HEK293 (cell line): ENCODE measurements around the gene ISM1.

Experiments
- CTCF ChIA-PET: fragments of 350-600 bp; formaldehyde crosslinking; extraction: SDS; loops from one replicate; lab custom pipeline; 2021; ENCODE audit warnings: antibody characterized with exemption; lab: Yijun Ruan, JAX
- POLR2A ChIA-PET: fragments of 300-600 bp; formaldehyde crosslinking; extraction: SDS; loops from one replicate; lab custom pipeline; 2020; ENCODE audit warnings: antibody characterized with exemption, inconsistent platforms; lab: Yijun Ruan, JAX
- H3K27ac ChIP-seq: fragments of 200-500 bp; sonication (Bioruptor generic); 2 replicates; pipeline ENCODE4 v1.5.1; 2014; ENCODE audit warnings: low read depth, low read length, control low read depth, inconsistent platforms; ENCODE audit errors: extremely low read depth
- H3K36me3 ChIP-seq, 2 experiments: fragments of 200-500 bp in 1 of 2; sonication (Bioruptor generic) in 1 of 2; 1 replicate in 1 of 2; 2 replicates in 1 of 2; pipeline ENCODE4 v1.5.1; 2014 to 2017; ENCODE audit warnings: inconsistent platforms in 2 of 2, low read length in 2 of 2; ENCODE audit not compliant: control insufficient read depth in 2 of 2, insufficient read depth in 1 of 2
- H3K4me1 ChIP-seq: fragments of 200-500 bp; sonication (Bioruptor generic); 2 replicates; pipeline ENCODE4 v1.5.1; 2014; ENCODE audit warnings: mild to moderate bottlenecking, low read length, inconsistent platforms; ENCODE audit not compliant: control insufficient read depth, insufficient read depth
- H3K4me3 ChIP-seq: 2 replicates; pipeline ENCODE4 v1.5.1; 2011; ENCODE audit warnings: low read depth, mild to moderate bottlenecking, control low read depth, low read length, moderate library complexity
- H3K9me3 ChIP-seq: fragments of 200-500 bp; sonication (Bioruptor generic); 2 replicates; pipeline ENCODE4 v1.5.1; 2014; ENCODE audit warnings: low read depth, low read length, inconsistent platforms; ENCODE audit not compliant: control insufficient read depth, insufficient read depth
- KLF8 ChIP-seq: fragments of 450-650 bp; formaldehyde crosslinking; IDR thresholded peaks from 2 replicates; pipeline ENCODE4 v1.5.1; 2016; ENCODE audit warnings: missing biosample characterization, missing genetic modification characterization
- KLF9 ChIP-seq: fragments of 450-650 bp; formaldehyde crosslinking; IDR thresholded peaks from 2 replicates; pipeline ENCODE4 v1.5.1; 2016; ENCODE audit warnings: missing biosample characterization, missing genetic modification characterization, low read depth
- MYNN ChIP-seq: fragments of 450-650 bp; formaldehyde crosslinking; IDR thresholded peaks from 2 replicates; pipeline ENCODE4 v1.5.1; 2016; ENCODE audit warnings: missing biosample characterization, missing genetic modification characterization, borderline replicate concordance
- OVOL3 ChIP-seq: fragments of 450-650 bp; formaldehyde crosslinking; IDR thresholded peaks from 2 replicates; pipeline ENCODE4 v1.5.1; 2016; ENCODE audit warnings: missing biosample characterization, missing genetic modification characterization
- YY1 ChIP-seq: fragments of 450-650 bp; formaldehyde crosslinking; IDR thresholded peaks from 2 replicates; pipeline ENCODE4 v1.5.1; 2018; ENCODE audit warnings: missing biosample characterization, missing genetic modification characterization
- ZNF10 ChIP-seq: fragments of 450-650 bp; formaldehyde crosslinking; IDR thresholded peaks from 2 replicates; pipeline ENCODE4 v1.5.1; 2017; ENCODE audit warnings: missing biosample characterization, missing genetic modification characterization
- ZNF174 ChIP-seq: fragments of 450-650 bp; formaldehyde crosslinking; IDR thresholded peaks from 2 replicates; pipeline ENCODE4 v1.5.0; 2017; ENCODE audit warnings: missing biosample characterization, mild to moderate bottlenecking, missing genetic modification characterization
- ZNF324 ChIP-seq: fragments of 450-650 bp; formaldehyde crosslinking; IDR thresholded peaks from 2 replicates; pipeline ENCODE4 v1.5.1; 2016; ENCODE audit warnings: missing biosample characterization, missing genetic modification characterization
- ZNF391 ChIP-seq: fragments of 450-650 bp; formaldehyde crosslinking; IDR thresholded peaks from 2 replicates; pipeline ENCODE4 v1.5.1; 2016; ENCODE audit warnings: low read depth, missing biosample characterization, missing genetic modification characterization, borderline replicate concordance
- ZNF404 ChIP-seq: fragments of 450-650 bp; formaldehyde crosslinking; IDR thresholded peaks from 2 replicates; pipeline ENCODE4 v1.5.1; 2017; ENCODE audit warnings: missing biosample characterization, missing genetic modification characterization
- ZNF510 ChIP-seq: fragments of 450-650 bp; formaldehyde crosslinking; IDR thresholded peaks from 2 replicates; pipeline ENCODE4 v1.5.1; 2018; ENCODE audit warnings: mild to moderate bottlenecking, missing genetic modification characterization, missing biosample characterization; ENCODE audit not compliant: insufficient replicate concordance
- ZNF558 ChIP-seq: fragments of 450-650 bp; formaldehyde crosslinking; IDR thresholded peaks from 2 replicates; pipeline ENCODE4 v1.5.1; 2016; ENCODE audit warnings: missing biosample characterization, missing genetic modification characterization
- ZNF600 ChIP-seq: fragments of 450-650 bp; formaldehyde crosslinking; IDR thresholded peaks from 2 replicates; pipeline ENCODE4 v1.5.1; 2016; ENCODE audit warnings: missing biosample characterization, missing genetic modification characterization
- ZNF626 ChIP-seq: fragments of 450-650 bp; sonication (Bioruptor Pico); formaldehyde crosslinking; IDR thresholded peaks from 2 replicates; pipeline ENCODE4 v1.5.1; 2018; ENCODE audit warnings: missing biosample characterization, missing genetic modification characterization, inconsistent platforms
- ZNF670 ChIP-seq: fragments of 450-650 bp; formaldehyde crosslinking; IDR thresholded peaks from 2 replicates; pipeline ENCODE4 v1.5.1; 2016; ENCODE audit warnings: missing biosample characterization, missing genetic modification characterization, low read depth
- ZNF777 ChIP-seq: fragments of 450-650 bp; formaldehyde crosslinking; IDR thresholded peaks from 2 replicates; pipeline ENCODE4 v1.5.1; 2017; ENCODE audit warnings: missing biosample characterization, missing genetic modification characterization, borderline replicate concordance
- ZNF785 ChIP-seq: fragments of 450-650 bp; formaldehyde crosslinking; IDR thresholded peaks from 2 replicates; pipeline ENCODE4 v1.5.1; 2016; ENCODE audit warnings: missing biosample characterization, missing genetic modification characterization
- ZSCAN16 ChIP-seq: fragments of 450-650 bp; formaldehyde crosslinking; IDR thresholded peaks from 2 replicates; pipeline ENCODE4 v1.5.1; 2016; ENCODE audit warnings: missing biosample characterization, missing genetic modification characterization
- ZXDB ChIP-seq: fragments of 450-650 bp; formaldehyde crosslinking; IDR thresholded peaks from 2 replicates; pipeline ENCODE4 v1.5.1; 2016; ENCODE audit warnings: missing biosample characterization, missing genetic modification characterization
- TF ChIP-seq, protein P1 (sequence below): sonication (generic); formaldehyde crosslinking; IDR thresholded peaks from 2 replicates; pipeline ENCODE4 v1.8.1; 2022; ENCODE audit warnings: mild to moderate bottlenecking, moderate library complexity, missing genetic modification reagents
- TF ChIP-seq, protein P2 (sequence below): fragments of 450-650 bp; formaldehyde crosslinking; conservative IDR thresholded peaks from 2 replicates; pipeline ENCODE4 v1.5.1; 2016; ENCODE audit warnings: low read depth, missing biosample characterization, missing genetic modification characterization
- TF ChIP-seq, protein P3 (sequence below): fragments of 450-650 bp; formaldehyde crosslinking; IDR thresholded peaks from 2 replicates; pipeline ENCODE4 v1.5.1; 2016; ENCODE audit warnings: missing biosample characterization, missing genetic modification characterization, borderline replicate concordance
- TF ChIP-seq, protein P4 (sequence below): fragments of 450-650 bp; formaldehyde crosslinking; IDR thresholded peaks from 2 replicates; pipeline ENCODE4 v1.5.1; 2016; ENCODE audit warnings: missing biosample characterization, missing genetic modification characterization

Gene ISM1

DNA sequence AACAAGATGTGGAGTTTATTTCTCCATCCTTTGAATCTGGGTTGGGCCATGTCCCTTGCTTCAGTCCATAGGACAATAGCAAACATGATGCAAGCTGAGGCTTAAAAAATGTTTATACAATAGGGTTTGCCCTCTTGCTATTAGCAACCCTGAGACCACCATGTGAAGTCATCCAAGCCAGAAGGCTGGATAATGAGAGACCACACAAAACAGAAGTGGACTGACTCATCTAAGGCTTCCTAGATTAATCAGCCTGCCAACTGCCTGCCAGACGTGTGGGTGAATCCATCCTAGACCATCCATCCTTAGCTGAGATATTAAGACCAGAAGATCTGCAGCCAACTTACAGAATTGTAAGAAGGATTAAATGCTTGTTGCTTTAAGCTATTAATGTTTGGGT is 38.1 kb upstream of the ISM1 start:
- H3K4me1 ChIP-seq = no peaks in the 10 kb centered on the region
- POLR2A ChIA-PET = no interaction called here
- no peak overlapping the region for H3K4me3 ChIP-seq
- H3K27ac ChIP-seq = no peak overlapping the region
- TF ChIP-seq, protein P1, sequence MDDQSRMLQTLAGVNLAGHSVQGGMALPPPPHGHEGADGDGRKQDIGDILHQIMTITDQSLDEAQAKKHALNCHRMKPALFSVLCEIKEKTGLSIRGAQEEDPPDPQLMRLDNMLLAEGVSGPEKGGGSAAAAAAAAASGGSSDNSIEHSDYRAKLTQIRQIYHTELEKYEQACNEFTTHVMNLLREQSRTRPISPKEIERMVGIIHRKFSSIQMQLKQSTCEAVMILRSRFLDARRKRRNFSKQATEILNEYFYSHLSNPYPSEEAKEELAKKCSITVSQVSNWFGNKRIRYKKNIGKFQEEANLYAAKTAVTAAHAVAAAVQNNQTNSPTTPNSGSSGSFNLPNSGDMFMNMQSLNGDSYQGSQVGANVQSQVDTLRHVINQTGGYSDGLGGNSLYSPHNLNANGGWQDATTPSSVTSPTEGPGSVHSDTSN (CRISPR knock-in tag) = no peak
- no peak for TF ChIP-seq ZNF10 (tag by site-specific recombination)
- TF ChIP-seq ZNF174 (tag by site-specific recombination) = no peak
- TF ChIP-seq, protein P2, sequence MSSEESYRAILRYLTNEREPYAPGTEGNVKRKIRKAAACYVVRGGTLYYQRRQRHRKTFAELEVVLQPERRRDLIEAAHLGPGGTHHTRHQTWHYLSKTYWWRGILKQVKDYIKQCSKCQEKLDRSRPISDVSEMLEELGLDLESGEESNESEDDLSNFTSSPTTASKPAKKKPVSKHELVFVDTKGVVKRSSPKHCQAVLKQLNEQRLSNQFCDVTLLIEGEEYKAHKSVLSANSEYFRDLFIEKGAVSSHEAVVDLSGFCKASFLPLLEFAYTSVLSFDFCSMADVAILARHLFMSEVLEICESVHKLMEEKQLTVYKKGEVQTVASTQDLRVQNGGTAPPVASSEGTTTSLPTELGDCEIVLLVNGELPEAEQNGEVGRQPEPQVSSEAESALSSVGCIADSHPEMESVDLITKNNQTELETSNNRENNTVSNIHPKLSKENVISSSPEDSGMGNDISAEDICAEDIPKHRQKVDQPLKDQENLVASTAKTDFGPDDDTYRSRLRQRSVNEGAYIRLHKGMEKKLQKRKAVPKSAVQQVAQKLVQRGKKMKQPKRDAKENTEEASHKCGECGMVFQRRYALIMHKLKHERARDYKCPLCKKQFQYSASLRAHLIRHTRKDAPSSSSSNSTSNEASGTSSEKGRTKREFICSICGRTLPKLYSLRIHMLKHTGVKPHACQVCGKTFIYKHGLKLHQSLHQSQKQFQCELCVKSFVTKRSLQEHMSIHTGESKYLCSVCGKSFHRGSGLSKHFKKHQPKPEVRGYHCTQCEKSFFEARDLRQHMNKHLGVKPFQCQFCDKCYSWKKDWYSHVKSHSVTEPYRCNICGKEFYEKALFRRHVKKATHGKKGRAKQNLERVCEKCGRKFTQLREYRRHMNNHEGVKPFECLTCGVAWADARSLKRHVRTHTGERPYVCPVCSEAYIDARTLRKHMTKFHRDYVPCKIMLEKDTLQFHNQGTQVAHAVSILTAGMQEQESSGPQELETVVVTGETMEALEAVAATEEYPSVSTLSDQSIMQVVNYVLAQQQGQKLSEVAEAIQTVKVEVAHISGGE (tag by site-specific recombination) = no peak
- TF ChIP-seq ZNF324 (tag by site-specific recombination) = no peak
- TF ChIP-seq KLF8 (tag by site-specific recombination) = no peak
- TF ChIP-seq ZNF626 (tag by site-specific recombination) = no peak
- TF ChIP-seq ZNF785 (tag by site-specific recombination) = no peak
- no peak for TF ChIP-seq ZSCAN16
- TF ChIP-seq, protein P3, sequence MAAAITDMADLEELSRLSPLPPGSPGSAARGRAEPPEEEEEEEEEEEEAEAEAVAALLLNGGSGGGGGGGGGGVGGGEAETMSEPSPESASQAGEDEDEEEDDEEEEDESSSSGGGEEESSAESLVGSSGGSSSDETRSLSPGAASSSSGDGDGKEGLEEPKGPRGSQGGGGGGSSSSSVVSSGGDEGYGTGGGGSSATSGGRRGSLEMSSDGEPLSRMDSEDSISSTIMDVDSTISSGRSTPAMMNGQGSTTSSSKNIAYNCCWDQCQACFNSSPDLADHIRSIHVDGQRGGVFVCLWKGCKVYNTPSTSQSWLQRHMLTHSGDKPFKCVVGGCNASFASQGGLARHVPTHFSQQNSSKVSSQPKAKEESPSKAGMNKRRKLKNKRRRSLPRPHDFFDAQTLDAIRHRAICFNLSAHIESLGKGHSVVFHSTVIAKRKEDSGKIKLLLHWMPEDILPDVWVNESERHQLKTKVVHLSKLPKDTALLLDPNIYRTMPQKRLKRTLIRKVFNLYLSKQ (tag by site-specific recombination) = no peak
- TF ChIP-seq ZNF510 (tag by site-specific recombination) = no peak
- TF ChIP-seq MYNN (tag by site-specific recombination) = no peak
- no peak for TF ChIP-seq ZNF391 (tag by site-specific recombination)
- no peak for TF ChIP-seq ZNF670 (tag by site-specific recombination)
- TF ChIP-seq ZXDB (tag by site-specific recombination) = no peak
- TF ChIP-seq ZNF777 = no peak
- TF ChIP-seq ZNF404 = no peak
- TF ChIP-seq ZNF600 (tag by site-specific recombination) = no peak
- no peak for TF ChIP-seq ZNF558 (tag by site-specific recombination)
- TF ChIP-seq, all 188 proteins: peak for 0
- H3K9me3 ChIP-seq = no peaks in the 10 kb centered on the region
- no peaks in the 10 kb centered on the region for H3K36me3 ChIP-seq
- CTCF ChIA-PET = interaction anchor here (0.6 to 0.7 kb wide), 2 partner anchors 78 to 637 kb away, joined by 3 to 4 read pairs; no protein-coding TSS in a partner anchor

DNA sequence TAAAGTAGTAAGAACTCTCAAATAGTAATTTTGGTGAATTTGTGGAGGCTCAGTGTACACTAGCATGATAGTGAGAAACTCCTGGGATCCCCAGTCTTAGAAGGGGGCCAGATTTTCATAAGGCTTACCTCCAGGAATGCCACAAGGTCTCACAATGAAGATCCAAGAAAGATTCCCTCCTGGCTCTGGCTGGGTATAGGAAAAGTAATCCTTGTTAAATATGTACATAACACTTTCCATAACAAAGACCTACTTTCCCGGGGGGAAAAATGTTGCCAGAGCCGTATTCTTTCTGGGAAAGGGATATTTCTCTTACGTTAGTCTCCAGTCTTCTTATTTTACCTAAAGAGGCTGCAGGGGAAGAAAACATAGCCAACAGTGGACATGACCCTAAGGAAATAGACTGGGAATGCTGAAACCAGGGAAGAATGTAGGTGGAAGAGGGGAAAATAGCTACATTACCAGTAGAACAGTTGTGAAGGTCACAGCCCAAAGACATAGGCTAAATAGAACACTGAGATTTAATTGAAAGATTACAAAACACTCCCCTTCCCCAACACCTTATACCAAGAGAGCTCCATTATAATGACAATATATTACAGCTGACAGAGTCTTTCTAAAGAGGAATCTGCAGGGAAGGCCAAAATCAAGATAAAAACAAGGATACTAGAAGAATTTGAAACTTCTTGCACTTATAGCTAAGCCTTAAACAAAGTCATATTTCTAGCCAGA is 34.9 kb upstream of the ISM1 start:
- Histone ChIP-seq H3K36me3 (no peaks in the 10 kb centered on the region), H3K4me1 (no peaks in the 10 kb centered on the region), H3K9me3 (no peaks in the 10 kb centered on the region), H3K4me3 (no peak overlapping the region), H3K27ac (no peak overlapping the region)
- ChIA-PET CTCF (no interaction called here), POLR2A (no interaction called here)
- TF ChIP-seq, protein P4, sequence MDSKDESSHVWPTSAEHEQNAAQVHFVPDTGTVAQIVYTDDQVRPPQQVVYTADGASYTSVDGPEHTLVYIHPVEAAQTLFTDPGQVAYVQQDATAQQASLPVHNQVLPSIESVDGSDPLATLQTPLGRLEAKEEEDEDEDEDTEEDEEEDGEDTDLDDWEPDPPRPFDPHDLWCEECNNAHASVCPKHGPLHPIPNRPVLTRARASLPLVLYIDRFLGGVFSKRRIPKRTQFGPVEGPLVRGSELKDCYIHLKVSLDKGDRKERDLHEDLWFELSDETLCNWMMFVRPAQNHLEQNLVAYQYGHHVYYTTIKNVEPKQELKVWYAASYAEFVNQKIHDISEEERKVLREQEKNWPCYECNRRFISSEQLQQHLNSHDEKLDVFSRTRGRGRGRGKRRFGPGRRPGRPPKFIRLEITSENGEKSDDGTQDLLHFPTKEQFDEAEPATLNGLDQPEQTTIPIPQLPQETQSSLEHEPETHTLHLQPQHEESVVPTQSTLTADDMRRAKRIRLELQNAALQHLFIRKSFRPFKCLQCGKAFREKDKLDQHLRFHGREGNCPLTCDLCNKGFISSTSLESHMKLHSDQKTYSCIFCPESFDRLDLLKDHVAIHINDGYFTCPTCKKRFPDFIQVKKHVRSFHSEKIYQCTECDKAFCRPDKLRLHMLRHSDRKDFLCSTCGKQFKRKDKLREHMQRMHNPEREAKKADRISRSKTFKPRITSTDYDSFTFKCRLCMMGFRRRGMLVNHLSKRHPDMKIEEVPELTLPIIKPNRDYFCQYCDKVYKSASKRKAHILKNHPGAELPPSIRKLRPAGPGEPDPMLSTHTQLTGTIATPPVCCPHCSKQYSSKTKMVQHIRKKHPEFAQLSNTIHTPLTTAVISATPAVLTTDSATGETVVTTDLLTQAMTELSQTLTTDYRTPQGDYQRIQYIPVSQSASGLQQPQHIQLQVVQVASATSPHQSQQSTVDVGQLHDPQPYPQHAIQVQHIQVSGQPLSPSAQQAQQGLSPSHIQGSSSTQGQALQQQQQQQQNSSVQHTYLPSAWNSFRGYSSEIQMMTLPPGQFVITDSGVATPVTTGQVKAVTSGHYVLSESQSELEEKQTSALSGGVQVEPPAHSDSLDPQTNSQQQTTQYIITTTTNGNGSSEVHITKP = no peak
- TF ChIP-seq ZNF391 (tag by site-specific recombination) (no peak), KLF9 (tag by site-specific recombination) (no peak), OVOL3 (tag by site-specific recombination) (no peak), ZXDB (tag by site-specific recombination) (no peak), YY1 (tag by site-specific recombination) (no peak)
